NOMO-1 (cell line): Measurements from ENCODE around the gene RET.
"Not testable (repeated sequence)": the region's sequence is repeated elsewhere in the genome, so short reads cannot be mapped to it uniquely, and the experiment has no call there.

Source experiments
- DNase-seq, 2 experiments: peaks; one replicate each; lab custom pipeline; 2025; ENCODE audit not compliant: unreplicated experiment in 2 of 2; lab: John Stamatoyannopoulos, UW

RET gene

GRCh38 chr10:43131906-43132305 is 55.0 kb downstream of the RET start:
- DNase-seq: no peak

GRCh38 chr10:43132867-43133787 is 56.3 kb downstream of the RET start:
- no peak for DNase-seq

GRCh38 chr10:43134126-43134905 is 57.4 kb downstream of the RET start:
- DNase-seq: no peak

- no peak for DNase-seq
Measured at GRCh38 chr10:43135064-43135463, 58.2 kb downstream of the RET start.

- DNase-seq: no peak
Measured at GRCh38 chr10:43135656-43136055, 58.8 kb downstream of the RET start.

- DNase-seq: no peak
Measured at GRCh38 chr10:43136432-43136831, 59.6 kb downstream of the RET start.

- DNase-seq: no peak
Measured at GRCh38 chr10:43136995-43137716, 60.3 kb downstream of the RET start.

GRCh38 chr10:43137717-43138020 is 60.8 kb downstream of the RET start:
- peak in 1 of 2 experiments; percentile 17 for DNase-seq

GRCh38 chr10:43138021-43138756 is 61.3 kb downstream of the RET start, which contains the start of gene CSGALNACT2:
TSS of gene CSGALNACT2 (plus strand) at chr10:43138445. CDS start at chr10:43155150, 16,705 bp downstream.
- DNase-seq: peak; percentile 85 to 90

GRCh38 chr10:43138757-43139241 is 61.9 kb downstream of the RET start:
- peak; percentile 44 to 67 for DNase-seq

GRCh38 chr10:43141421-43141820 is 64.6 kb downstream of the RET start:
- no peak for DNase-seq

GRCh38 chr10:43145311-43145710 is 68.4 kb downstream of the RET start:
- no peak for DNase-seq

GRCh38 chr10:43145936-43146335 is 69.1 kb downstream of the RET start:
- not testable (repeated sequence) for DNase-seq

- no peak for DNase-seq
Measured at GRCh38 chr10:43151371-43151770, 74.5 kb downstream of the RET start.

- no peak for DNase-seq
Measured at GRCh38 chr10:43153901-43154300, 77.0 kb downstream of the RET start.

- no peak for DNase-seq
Measured at GRCh38 chr10:43155221-43155620, 78.4 kb downstream of the RET start.

GRCh38 chr10:43155741-43156140 is 78.9 kb downstream of the RET start:
- no peak for DNase-seq

- DNase-seq: no peak
Measured at GRCh38 chr10:43156590-43157341, 79.9 kb downstream of the RET start.

- no peak for DNase-seq
Measured at GRCh38 chr10:43158636-43159035, 81.8 kb downstream of the RET start.
